CD4-positive, alpha-beta T cell treated with Interleukin-4 for 4 hours (primary cell): ENCODE data around the gene STAG3.
"Not testable (repeated sequence)": the region's sequence is repeated elsewhere in the genome, so short reads cannot be mapped to it uniquely, and the experiment has no call there.

Experiments used
- DNase-seq: peaks from one replicate; pipeline ENCODE4 v3.0.0-alpha.2; 2020

STAG3 gene

DNA sequence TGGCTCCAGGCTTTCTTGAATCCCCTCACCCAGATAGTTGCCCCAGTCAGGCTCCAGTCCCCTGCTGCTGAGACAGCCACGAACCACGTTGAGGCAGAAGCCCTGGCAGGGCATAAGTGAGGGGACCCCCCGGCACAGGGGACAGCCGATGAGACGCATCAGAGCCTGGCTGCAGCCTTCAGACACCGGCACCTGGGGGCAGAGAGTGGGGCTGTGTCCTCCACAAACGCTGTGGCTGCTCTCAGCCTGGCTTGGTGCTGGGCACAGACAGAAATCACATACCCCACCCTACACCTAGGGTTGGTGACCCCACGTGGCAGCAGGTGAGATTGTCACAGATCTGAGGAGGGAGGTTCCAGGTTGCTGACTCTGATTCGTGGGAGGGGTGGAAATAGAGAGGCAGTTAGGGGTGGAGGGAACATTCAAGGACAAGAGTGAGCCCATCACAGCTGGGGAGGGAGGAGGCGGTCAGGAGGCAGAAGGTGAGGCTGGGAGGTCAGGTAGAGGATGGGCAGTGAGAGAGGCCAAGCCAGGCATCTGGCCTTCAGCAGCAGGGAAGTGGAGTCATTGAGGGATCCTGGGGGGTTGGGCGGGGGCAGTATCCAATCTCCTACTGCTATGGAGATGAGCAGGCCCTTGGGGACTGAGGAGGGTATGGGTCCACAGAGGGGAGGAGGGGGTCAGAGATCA is 3.8 kb upstream of the STAG3 start:
- DNase-seq: no peak

DNA sequence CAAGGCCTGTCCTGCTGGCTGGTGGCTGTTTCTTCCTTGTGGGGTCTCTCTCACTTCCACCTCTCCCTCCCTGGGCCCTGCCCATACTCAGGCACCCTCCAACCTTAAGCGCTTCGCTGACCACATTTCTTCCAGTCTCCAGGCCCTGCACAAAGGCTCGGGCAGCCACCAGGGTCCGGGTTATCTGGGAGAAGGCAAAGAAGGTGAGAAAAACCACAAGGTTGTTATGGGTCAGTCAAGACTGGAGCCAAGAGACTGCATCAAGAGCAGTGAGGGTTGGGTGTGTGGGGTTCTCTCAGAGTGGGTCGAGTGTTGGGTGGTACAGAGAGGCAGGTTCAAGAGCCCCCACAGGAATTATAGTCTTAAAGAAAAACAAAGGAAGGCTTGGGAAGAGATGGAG is 3.1 kb upstream of the STAG3 start:
- no peak for DNase-seq

DNA sequence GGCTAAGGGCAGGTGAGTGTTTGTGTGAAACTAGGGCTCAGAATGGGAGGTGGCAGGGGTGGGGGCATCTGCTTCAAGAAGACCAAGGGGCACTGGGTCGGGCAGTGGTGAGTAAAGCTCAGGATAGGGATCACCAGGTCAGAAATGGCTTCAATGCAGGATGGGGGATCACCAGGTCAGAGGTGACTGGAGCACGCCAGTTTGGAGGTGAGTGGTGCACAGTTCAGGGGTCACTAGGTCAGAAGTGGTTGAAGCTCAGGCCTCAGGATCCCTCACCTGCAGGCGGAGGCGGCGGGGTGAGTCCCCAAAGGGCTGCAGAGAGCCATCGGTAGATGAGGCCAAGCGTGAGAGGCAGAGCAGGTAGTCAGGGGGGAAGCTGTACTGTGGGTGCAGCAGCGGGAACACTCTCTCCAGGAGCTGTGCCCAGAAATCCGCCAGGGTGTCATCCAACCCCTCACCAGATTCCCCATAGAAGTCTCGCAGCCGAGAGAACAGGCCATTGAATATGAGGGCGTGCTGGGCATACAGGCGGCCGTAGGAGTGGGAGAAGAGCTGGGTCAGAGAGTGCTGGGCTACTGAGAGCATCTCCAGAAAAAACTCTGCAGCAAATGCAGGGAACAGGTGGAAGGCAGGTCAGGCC is 2.3 kb upstream of the STAG3 start:
- DNase-seq: no peak

DNA sequence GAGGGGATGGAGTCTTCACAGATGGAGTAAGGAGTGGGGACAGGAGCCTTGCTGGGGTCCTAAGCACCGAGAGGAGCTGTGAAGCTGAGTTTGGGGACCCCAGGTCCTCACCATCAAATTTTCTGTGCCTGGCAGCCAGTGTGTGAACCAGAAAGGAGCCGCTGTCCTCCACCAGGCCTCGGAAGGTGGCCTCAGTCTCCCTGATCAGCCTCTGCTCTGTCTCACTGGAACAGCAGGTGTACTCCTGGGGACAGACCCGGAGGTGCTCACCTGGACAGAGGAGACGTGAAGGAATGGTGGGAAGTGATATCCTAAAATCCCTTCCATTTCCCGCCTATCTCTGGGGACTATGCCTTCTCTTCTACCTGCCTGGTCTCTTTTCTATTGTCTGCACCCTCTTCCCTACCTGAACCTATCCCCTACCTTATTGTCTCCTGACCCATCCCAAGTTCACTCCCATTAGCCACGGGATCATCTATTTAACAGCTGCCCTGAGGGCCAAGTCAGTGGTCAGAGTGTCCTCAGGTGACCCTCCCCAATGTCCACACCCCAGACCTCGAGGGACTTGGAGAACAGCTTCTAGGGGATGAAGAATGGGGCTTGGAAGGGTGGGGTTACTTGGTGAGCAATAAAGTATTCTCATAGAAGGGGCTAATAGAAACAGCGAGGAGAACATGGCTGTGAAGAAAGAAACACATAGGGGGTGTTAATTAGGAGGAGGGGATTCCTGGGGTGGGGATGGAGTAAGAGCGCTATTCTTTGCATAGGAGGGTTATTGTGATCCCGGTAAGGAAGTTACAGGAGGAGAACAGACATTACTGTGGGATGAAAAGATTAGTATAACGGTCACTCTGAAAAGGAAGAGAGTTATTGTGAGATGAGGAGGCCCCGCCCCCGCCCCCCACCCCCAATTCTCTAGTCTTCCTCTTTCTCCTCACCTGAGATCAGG is 1.3 kb upstream of the STAG3 start:
- no peak for DNase-seq

DNA sequence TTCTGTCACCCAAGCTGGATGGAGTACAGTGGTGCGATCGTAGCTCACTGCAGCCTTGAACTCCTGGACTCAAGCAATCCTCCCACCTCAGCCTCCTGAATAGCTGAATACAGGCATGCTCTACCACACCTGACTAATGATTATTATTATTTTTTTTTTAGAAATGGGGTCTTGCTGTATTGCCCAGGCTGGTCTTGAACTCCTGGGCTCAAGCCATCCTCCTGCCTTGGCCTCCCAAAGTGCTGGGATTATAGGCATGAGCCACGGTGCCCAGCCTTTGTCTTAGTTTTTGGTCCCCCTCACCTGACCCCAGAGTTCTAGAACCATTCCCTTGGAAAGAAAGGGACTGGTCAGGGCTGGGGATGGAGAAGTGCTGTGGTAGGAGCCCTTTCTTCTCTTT is 2.4 kb downstream of the STAG3 start:
- DNase-seq: not testable (repeated sequence)

DNA sequence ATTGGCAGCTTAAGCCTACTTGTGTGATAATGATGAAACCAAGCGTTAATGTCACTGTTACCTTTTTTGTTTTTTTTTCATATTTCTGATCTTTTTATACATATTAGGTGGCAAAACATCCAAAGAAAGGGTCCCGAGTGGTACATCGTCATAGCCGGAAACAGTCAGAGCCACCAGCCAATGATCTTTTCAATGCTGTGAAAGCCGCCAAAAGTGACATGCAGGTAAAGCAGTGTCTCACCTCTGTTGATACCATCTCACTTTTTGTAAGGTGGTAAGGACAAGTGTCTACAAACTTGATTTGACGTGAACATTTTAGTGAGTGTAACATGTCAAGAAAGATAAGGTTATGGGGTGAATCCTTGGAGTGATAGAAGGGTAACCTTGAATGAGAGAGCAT is 4.9 kb downstream of the STAG3 start:
- DNase-seq: peak; percentile 27

DNA sequence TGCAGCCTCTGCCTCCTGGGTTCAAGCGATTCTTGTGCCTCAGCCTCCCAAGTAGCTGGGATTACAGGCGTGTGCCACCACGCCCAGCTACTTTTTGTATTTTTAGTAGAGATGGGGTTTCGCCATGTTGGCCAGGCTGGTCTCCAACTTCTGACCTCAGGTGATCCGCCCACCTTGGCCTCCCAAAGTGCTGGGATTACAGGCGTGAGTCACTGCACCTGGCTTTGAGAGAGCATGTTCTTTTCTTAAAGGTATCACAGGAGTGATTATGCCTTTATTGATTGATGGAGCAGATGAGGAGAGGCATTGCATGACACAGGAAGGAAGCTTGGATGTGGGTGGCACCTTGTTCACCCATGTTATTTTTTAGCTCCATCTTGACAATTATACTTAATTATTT is 5.4 kb downstream of the STAG3 start:
- not testable (repeated sequence) for DNase-seq

DNA sequence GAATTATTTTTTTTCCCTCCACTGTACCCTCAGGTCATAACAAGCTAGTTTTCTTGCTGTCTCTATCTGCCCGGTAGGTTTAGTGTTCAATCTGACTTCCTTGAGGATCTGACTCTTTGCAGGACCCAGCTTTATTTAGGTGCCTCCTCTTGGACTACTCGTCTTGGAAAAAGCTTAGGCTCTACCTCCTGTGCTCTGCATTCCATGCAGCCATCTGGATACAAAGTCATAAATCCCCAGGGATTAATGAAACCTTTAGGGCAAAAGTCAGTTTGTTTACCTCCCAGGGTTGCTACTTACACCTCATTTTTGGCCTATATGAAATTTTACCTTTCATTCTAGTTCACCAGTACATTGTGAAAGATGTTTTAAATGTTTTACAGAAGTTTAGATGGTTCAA is 8.0 kb downstream of the STAG3 start:
- no peak for DNase-seq

DNA sequence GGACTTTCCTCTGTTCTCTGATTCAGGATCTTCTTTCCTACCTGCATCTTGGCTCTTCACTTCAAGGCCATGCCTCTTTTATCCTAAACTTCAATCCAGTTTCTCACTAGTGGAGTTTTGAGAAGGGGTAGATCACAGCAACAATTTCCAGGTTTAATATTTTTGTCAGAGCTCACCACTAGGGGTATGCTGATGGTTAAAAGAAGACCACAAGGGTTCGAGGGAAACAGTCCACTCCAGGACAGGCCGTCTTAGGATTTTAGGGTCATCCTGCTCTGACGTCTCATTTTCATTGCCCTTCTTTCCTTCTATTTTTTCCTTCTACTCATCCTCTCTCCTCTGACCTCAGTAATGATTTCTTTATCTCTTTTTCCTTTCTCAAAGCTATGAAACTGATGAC is 11.3 kb downstream of the STAG3 start:
- no peak for DNase-seq

DNA sequence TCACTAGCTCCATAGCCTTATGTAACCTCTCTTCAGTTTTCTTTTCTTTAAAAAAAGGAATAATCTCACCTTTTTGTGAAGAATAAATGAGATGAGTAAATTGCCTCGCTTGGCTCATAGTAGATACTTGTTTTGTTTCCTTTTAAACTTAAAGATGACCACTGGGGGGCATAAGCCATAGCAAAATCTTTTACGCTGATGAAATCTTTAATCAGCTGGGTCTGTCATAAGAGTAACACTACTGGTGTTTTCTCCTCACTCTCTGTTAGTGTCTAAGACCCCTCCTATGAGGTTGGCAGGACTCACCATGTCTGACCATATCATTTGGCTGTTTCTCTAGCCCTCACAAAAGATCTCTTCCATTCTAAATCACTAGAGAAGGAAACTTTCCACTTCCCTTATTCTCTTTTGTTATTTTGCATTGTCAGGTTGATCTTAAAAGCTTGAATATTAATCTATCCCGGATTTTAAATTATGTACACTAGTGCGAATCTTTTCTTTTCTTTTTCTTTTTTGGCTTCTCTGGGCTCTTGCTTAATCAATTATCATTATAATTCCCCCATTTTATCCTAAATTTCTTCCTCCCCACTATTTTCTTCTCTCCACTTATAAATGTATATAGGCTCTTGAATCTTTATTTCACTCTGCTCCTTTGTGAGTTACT is 12.5 kb downstream of the STAG3 start:
- peak; percentile 68 for DNase-seq

DNA sequence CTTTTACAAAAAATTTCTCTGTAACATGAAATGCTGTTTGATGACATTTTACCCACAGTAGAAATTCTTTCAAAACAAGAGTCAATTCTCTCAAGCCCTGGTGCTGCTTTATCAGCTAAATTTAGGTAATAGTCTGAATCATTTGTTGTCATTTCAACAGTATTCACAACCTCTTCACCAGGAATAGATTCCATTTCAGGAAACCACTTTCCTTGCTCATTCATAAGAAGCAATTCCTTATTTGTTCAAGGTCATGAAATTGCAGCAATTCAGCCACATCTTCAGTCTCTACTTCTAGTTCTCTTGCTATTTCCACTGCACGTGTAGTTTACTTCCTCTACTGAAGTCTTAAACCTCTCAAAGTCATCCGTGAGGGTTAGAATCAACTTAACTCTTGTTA is 14.1 kb downstream of the STAG3 start:
- no peak for DNase-seq

DNA sequence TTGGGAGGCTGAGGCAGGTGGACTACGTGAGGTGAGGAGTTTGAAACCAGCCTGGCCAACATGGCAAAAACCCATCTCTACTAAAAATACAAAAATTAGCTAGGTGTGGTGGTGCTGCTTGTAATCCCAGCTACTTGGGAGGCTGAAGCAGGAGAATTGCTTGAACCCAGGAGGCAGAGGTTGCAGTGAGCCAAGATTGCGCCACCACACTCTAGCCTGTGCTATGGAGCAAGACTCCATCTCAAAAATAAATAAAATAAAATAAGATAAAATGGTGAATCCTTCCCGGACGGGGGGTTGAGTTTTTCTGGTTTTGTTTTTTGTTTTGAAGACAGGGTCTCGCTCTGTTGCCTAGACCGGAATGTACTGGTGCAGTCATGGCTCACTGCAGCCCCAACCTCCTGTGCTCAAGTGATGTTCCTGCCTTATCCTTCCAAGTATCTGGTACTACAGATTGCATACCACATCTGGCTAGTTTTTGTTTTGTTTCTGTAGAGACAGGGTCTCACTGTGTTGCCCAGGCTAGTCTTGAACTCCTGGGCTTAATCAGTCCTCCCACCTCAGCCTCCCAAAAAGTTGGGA is 14.7 kb downstream of the STAG3 start:
- not testable (repeated sequence) for DNase-seq

DNA sequence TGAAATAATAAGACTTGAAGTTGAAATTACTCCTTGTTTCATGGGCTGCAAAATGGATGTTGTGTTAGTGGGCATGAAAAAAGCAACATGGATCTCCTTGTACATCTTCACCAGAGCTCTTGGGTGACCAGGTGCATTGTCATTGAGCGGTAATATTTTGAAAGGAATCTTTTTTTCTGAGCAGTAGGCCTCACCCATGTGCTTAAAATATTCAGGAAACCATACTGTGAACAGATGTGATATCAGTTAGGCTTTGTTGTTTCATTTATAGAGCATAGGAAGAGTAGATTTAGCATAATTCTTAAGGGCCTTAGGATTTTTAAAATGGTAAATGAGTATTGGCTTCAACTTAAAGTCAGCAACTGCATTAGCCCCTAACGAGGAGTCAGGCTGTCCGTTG is 15.3 kb downstream of the STAG3 start:
- no peak for DNase-seq

DNA sequence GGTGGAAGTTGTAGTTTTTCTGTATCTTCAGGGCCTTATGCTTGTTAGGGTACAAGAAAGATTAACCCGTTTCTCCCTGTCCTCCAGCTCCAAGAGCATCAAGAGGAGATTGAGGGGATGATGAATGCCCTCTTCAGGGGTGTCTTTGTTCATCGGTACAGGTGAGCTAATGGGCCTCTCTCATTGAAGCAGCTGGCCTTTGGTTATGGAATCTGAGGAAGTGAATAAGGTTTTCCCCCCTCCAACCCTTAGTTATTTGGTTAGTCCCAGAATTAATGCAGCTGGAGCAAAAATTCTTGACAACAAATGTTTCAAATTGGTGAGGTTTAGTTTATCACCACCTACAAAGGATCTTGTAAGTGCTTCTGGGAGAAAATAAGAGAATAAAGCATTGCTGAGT is 17.5 kb downstream of the STAG3 start:
- DNase-seq: no peak

DNA sequence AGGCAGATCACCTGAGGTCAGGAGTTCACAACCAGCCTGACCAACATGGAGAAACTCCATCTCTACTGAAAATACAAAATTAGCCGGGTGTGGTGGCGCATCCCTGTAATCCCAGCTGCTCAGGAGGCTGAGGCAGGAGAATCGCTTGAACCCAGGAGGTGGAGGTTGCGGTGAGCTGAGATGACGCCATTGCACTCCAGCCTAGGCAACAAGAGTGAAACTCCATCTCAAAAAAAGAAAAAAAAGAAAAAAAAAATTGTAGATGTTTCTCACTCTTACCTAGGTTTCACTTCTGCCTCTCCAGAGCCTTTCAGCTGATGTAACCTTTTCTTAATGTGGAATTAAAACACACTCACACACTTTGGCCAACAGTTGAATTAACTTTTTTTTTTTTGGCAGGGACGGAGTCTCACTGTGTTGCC is 18.2 kb downstream of the STAG3 start:
- not testable (repeated sequence) for DNase-seq

DNA sequence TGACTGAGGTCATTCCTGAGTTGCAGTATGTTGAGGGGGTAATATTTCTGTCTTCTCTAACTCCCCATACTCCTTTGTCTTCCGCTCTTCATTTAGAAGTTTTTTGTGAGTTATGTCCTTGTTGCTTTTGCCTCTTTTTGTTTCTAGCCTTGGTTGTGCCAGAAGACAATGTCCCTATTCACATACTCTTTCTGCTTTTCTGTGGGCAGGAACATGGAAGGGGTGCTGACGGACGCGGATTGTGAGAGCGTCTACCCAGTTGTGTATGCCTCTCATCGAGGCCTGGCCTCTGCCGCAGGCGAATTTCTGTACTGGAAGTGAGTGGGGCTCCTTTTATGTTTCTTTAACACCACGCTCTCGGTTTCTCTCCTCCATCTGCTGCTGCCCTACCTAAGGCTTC is 20.5 kb downstream of the STAG3 start:
- no peak for DNase-seq

DNA sequence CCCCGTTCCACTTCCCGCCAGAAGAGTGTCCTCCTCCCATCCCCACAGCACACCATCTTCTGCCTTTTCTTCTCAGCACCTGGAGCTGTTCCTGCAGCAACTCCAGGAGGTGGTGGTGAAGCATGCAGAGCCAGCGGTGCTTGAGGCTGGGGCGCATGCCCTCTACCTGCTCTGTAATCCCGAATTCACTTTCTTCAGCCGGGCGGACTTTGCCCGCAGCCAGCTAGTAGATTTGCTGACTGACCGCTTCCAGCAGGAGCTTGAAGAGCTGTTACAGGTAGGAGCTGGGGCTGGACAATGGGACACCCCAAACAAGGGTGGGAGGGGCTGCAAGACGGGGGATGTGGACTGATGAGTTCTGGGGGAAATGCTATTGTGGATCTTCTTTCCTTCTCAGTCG is 23.0 kb downstream of the STAG3 start:
- DNase-seq: no peak

DNA sequence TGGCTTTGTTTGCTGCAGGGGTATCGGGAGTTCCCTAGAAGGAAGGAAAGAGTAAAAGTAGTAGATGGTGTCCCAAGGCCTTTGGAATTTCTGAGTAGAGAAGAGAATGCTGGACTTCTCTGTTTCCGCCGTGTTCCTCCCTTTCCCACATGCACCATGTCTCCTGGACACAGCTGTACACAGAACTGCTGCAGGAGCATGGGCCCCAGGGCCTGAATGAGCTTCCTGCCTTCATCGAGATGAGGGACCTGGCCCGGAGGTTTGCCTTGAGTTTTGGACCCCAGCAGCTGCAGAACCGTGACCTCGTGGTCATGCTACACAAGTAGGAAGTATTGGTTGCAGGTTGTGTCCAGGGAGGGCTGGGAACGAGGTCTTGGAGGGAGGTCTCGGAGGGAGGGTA is 26.7 kb downstream of the STAG3 start:
- no peak for DNase-seq

DNA sequence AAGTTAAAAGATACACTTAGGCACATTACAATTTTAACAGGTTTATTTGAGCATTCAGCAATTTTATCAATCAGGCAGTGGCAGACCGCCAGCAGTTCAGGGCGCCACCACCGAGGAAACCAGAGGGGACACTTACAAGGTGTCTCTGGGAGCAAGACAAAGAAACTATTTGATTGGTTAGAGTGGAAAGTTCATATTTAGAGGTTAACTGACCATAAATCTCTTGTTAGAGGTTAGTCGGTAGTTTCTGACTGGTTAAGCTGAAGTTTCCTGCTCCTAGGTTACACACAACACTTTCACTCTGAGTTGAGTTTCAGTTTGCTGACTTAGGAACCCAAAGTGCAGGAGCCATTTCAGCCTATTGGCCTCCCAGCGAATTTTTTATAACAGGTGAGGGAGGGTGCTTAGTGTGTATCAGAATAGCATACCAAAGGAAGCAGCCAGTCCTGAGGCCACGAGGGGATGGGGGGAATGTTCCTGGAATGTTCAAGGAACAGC is 31.2 kb downstream of the STAG3 start:
- peak; percentile 30 for DNase-seq

DNA sequence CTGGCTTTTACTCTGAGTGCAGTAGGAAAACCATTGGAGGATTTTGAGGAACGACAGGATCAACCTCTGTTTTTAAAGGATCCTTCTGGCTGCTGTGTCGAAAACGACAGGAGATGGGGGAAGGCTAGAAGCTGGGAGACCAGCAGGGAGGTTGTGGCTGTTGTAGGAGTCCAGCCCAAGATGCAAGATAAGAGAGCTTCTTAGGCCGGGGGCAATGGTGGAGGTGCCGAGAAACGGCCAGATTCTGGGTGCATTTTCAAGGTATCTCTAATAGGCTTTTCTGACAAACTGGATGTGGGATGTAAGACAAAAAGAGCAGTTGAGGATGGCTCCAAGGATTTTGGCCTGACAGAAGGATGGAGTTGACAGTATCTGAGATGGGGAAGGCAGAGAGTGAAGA is 31.8 kb downstream of the STAG3 start:
- DNase-seq: no peak

DNA sequence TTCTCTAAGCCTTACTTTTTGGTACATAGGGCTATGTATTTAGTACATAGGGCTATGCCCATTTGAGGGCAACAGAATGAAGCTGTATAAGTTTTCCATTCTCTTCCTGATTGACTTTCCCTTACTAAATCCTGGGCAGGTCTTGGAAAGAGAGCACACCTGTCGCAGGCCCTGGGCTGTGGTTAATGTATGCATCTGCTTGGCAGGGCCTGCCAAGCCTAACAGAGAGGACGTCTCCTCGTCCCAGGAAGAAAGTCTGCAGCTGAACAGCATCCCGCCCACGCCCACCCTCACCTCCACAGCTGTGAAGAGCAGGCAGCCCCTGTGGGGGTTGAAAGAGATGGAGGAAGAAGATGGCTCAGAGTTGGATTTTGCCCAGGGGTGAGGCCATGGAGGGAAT is 33.1 kb downstream of the STAG3 start:
- DNase-seq: no peak

DNA sequence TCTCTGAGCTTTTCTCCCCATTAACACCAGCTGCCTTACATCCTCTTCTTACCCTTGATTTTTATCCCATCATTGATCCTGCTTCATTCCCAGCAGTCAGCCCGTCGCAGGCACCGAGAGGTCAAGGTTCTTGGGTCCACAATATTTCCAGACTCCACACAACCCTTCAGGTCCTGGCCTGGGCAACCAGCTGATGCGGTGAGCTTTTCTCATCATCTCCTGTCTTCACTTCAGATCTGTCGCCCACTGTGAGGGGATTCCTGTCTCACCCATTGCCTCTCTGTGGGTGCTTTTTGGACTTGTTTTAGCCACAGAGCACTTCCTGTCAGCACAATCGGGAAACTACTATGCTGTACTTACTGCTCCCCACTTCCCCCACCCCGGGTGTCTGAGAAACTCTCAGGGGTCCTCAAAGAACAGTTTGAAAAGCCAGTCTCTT is 33.6 kb downstream of the STAG3 start:
- peak; percentile 41 for DNase-seq
